Measurements from ENCODE around the gene YDJC. TPM values are rescaled to one million over a fixed set of nuclear protein-coding genes. Genes with fewer than 3 reads are reported as not detected.

YDJC gene
- total RNA-seq, 1 donor from 2014 or later, result 19.0 TPM

DNA sequence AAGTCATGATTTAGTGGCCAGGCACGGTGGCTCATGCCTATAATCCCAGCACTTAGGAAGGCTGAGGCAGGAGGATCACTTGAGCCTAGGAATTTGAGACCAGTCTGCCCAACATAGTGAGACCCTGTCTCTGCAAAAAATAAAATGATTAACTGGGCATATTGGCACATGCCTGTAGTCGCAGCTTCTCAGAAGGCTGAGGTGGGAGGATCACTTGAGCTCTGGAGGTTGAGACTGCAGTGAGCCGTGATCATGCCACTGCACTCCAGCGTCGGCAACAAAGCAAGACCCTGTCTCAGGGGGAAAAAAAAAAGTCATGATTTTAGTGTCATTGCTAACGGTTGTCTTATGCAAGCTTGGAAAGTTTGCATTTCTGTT lies 50.4 kb downstream of the YDJC start:
- Mint-ChIP-seq H3K4me3 (ENCODE audit: low read depth) (no peak overlapping the region), H3K27ac (no peak overlapping the region)
- no peak for DNase-seq (ENCODE audit: low spot score, unreplicated experiment)

More for the DNA sequence above, 50.4 kb downstream of the YDJC start:
- no peak for TF ChIP-seq CTCF (IDR thresholded peaks at IDR 0.05; ENCODE audit: unreplicated experiment)
- Mint-ChIP-seq H3K4me1 (ENCODE audit: low read depth) (peaks cover 7% of the 10 kb centered on the region), H3K27me3 (no peaks in the 10 kb centered on the region), H3K36me3 (ENCODE audit: insufficient read depth) (peaks cover 1% of the 10 kb centered on the region), H3K9me3 (ENCODE audit: low read depth) (no peaks in the 10 kb centered on the region)

Small RNA genes within 50 kb of the gene (microRNA-seq; reads per million reads assigned to microRNA genes)
- gene MIR130B (ENCODE audit: borderline number of aligned reads, unreplicated experiment) (8,487 reads per million, percentile 92 among the genes with 10 or more reads in this experiment), gene MIR301B (ENCODE audit: borderline number of aligned reads, unreplicated experiment) (944 reads per million, percentile 78 among the genes with 10 or more reads in this experiment)

Other genes with a start within 250 kb of the YDJC start
- gene RIMBP3B, start 246.3 kb downstream of the YDJC start, total RNA-seq, result 0.65 and 1.3 TPM in 2 replicates
- 40.8 and 43.9 TPM in 2 replicates for gene HIC2, start 212.7 kb downstream of the YDJC start, total RNA-seq
- 4.1 and 5.1 TPM in 2 replicates for gene TMEM191C, start 162.6 kb downstream of the YDJC start, total RNA-seq
- 1.2 TPM in 1 of 2 replicates, not detected in the other for gene RIMBP3C, start 78.6 kb downstream of the YDJC start, total RNA-seq
- 64.6 and 67.4 TPM in 2 replicates for gene UBE2L3, start 62.3 kb downstream of the YDJC start, total RNA-seq
- 1.3 and 1.4 TPM in 2 replicates for gene CCDC116, start 2.7 kb upstream of the YDJC start, total RNA-seq
- 27.0 and 28.2 TPM in 2 replicates for gene SDF2L1, start 12.3 kb upstream of the YDJC start, total RNA-seq
- gene PPIL2, start 36.0 kb upstream of the YDJC start, total RNA-seq, result 46.7 and 49.2 TPM in 2 replicates
- 24.9 and 30.5 TPM in 2 replicates for gene YPEL1, start 105.8 kb upstream of the YDJC start, total RNA-seq
- 116 and 126 TPM in 2 replicates for gene MAPK1, start 237.6 kb upstream of the YDJC start, total RNA-seq